ENCODE results near the gene LEFTY1.

Gene LEFTY1

GRCh38 chr1:225915538-225915991, 26.6 kb upstream of the LEFTY1 start:
- no peak for DNase-seq (ENCODE audit: low spot score)

- no peak for DNase-seq (ENCODE audit: low spot score)
Measured at GRCh38 chr1:225914947-225915346, 26.0 kb upstream of the LEFTY1 start.

GRCh38 chr1:225914391-225914790, 25.4 kb upstream of the LEFTY1 start:
- DNase-seq (ENCODE audit: low spot score), result no peak

GRCh38 chr1:225911191-225912130, 22.5 kb upstream of the LEFTY1 start:
- DNase-seq (ENCODE audit: low spot score), result peak; percentile 52

- no peak for DNase-seq (ENCODE audit: low spot score)
Measured at GRCh38 chr1:225909477-225909876, 20.5 kb upstream of the LEFTY1 start.

- no peak for DNase-seq (ENCODE audit: low spot score)
Measured at GRCh38 chr1:225908773-225909172, 19.8 kb upstream of the LEFTY1 start.

GRCh38 chr1:225908013-225908640, 19.2 kb upstream of the LEFTY1 start:
- DNase-seq (ENCODE audit: low spot score), result no peak

GRCh38 chr1:225907341-225907740, 18.4 kb upstream of the LEFTY1 start:
- no peak for DNase-seq (ENCODE audit: low spot score)

GRCh38 chr1:225906467-225906866, 17.5 kb upstream of the LEFTY1 start:
- no peak for DNase-seq (ENCODE audit: low spot score)

GRCh38 chr1:225903623-225904022, 14.7 kb upstream of the LEFTY1 start:
- DNase-seq (ENCODE audit: low spot score), result no peak

- no peak for DNase-seq (ENCODE audit: low spot score)
Measured at GRCh38 chr1:225899044-225899925, 10.3 kb upstream of the LEFTY1 start.

- no peak for DNase-seq (ENCODE audit: low spot score)
Measured at GRCh38 chr1:225897595-225898514, 8.9 kb upstream of the LEFTY1 start.

GRCh38 chr1:225896937-225897549, 8.1 kb upstream of the LEFTY1 start:
- no peak for DNase-seq (ENCODE audit: low spot score)

GRCh38 chr1:225896494-225896893, 7.5 kb upstream of the LEFTY1 start:
- no peak for DNase-seq (ENCODE audit: low spot score)

GRCh38 chr1:225892307-225892706, 3.4 kb upstream of the LEFTY1 start:
- DNase-seq (ENCODE audit: low spot score), result no peak

GRCh38 chr1:225891229-225891972, 2.5 kb upstream of the LEFTY1 start:
- no peak for DNase-seq (ENCODE audit: low spot score)

- DNase-seq (ENCODE audit: low spot score), result no peak
Measured at GRCh38 chr1:225890346-225891228, 1.6 kb upstream of the LEFTY1 start.

GRCh38 chr1:225889743-225890142, 797 bp upstream of the LEFTY1 start:
- no peak for DNase-seq (ENCODE audit: low spot score)
